Stimulated activated CD4-positive, alpha-beta T cell treated with anti-CD3 and anti-CD28 coated beads, Interleukin-12 subunit alpha, Interleukin-12 subunit beta, amount 100 ng/mL, for 4 hours (primary cell): ENCODE measurements around the gene GMEB1.
"Not testable (repeated sequence)": the region's sequence is repeated elsewhere in the genome, so short reads cannot be mapped to it uniquely, and the experiment has no call there.

Experiments used
- DNase-seq: peaks from one replicate; pipeline ENCODE4 v3.0.0-alpha.2; 2020

GMEB1 gene, protein sequence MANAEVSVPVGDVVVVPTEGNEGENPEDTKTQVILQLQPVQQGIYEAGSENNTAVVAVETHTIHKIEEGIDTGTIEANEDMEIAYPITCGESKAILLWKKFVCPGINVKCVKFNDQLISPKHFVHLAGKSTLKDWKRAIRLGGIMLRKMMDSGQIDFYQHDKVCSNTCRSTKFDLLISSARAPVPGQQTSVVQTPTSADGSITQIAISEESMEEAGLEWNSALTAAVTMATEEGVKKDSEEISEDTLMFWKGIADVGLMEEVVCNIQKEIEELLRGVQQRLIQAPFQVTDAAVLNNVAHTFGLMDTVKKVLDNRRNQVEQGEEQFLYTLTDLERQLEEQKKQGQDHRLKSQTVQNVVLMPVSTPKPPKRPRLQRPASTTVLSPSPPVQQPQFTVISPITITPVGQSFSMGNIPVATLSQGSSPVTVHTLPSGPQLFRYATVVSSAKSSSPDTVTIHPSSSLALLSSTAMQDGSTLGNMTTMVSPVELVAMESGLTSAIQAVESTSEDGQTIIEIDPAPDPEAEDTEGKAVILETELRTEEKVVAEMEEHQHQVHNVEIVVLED

DNA sequence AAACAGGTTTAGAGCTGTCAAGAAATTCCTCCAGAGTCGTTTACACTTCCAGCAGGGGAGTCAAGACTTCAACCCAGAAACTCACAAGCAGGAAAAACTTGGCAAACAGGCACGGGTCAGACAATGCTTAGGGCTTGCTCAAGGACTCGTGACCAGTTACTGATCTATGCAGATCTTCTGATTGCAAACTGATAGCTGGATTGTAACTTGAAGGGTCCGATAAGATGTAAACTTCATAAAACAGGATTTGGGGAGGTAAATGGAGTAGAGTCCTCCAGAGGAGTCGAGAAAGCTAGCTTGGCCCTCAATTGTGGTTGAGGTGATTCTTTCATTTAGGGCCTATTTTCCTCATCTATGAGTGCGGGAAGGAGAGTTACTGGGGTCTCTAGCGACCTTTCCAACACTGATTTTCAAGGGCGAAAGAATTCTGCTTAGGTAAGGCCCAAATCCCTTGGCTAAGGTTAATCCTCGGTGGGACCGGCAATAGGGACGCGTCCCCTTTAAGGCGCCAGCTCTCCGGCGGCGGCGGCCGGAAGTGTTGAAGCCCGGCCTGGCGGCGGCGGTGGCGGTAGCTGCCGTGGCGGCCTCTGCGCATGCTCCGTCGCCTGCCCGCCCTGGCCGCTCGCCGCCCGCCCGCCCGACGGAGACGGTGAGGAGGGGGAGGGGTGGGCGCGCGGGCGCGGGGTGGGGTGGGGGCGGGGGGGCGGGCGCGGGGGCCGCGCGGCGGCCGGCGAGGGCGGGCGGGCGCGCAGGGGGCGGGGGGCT is at the start of gene GMEB1:
Gene GMEB1, plus strand, starts transcription at position 594 of the 765 bp plus-strand sequence. CDS start 14,829 bp downstream, outside the sequence.
- DNase-seq, result peak; percentile 86

DNA sequence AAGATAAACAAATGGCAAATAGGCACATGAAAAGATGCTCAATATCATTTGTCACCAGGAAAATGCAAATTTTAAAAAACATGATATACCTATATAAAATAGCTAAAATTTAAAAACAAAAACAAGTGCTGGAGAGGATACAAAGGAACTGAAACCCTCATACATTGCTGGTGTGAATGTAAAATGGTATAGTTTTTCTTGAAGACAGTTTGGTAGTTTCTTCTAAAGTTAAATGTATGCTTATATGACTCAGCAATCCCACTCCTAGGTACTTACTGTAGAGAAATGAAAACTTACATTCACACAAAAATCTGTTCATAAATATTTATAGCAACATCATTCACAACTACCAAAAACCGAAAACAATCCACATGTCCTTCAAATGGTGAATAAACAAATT is 36.9 kb upstream of the GMEB1 start:
- no peak for DNase-seq

DNA sequence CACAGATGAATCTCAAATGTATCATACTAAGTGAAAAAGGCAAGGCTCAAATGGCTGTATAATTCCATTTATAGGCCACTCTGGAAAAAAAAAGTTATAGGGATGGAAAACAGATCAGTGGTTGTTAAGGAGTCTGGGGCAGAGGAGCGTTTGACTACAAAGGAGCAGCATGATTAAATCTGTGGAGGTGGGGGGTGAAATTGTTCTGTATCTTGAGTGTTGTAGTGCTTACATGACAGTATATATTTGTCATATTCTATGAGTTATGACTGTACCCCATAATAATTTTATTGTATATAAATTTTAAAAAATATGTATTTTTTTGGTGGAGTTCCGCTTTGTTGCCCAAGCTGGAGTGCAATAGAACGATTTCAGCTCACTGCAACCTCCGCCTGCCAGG is 36.0 kb upstream of the GMEB1 start:
- no peak for DNase-seq

GRCh38 chr1:28640766-28641165 is 27.8 kb upstream of the GMEB1 start:
- peak; percentile 2 for DNase-seq

GRCh38 chr1:28642056-28642846 is 26.3 kb upstream of the GMEB1 start:
- no peak for DNase-seq

DNA sequence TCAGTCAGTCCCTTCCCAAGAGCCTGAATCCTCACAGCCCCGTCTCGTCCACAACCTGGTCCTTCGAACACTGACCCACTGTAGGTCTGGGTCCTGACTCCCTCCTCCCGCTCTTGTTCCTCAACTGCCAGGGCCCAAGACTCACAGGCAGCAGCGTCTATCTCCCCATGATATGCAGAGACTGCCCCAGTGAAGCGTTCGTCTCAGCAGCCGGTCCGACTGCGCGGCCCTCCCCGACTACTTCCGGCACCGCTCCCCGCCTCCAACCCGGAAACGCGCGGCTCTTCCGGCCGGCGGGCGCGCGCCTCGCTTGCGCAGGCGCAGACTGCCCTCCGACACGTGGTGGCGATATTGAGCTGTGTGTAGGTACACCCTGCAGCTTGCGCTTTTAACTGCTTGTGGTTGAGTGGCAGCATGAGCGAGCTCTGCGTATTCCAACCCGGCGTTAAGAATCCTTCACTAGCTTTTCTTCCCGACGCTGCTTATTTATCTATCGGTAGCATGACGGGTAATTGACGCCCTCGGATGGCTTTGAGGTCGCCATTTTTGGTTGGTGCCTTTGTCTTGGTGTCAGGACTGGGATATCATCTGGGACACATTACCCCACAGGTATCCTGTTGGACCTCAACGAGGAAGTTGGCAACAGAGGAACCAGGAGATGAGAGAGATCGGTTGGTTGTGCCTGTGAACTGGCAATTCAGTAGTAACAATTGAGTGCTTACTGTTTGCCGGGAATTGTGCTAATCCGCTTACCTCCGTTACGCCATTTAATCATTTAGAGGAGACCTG is 25.5 kb upstream of the GMEB1 start, which contains the start of gene TAF12:
Gene TAF12, minus strand, starts transcription at position 221 of the 789 bp plus-strand sequence. CDS start 20,986 bp downstream, outside the sequence.
- peak; percentile 89 for DNase-seq

DNA sequence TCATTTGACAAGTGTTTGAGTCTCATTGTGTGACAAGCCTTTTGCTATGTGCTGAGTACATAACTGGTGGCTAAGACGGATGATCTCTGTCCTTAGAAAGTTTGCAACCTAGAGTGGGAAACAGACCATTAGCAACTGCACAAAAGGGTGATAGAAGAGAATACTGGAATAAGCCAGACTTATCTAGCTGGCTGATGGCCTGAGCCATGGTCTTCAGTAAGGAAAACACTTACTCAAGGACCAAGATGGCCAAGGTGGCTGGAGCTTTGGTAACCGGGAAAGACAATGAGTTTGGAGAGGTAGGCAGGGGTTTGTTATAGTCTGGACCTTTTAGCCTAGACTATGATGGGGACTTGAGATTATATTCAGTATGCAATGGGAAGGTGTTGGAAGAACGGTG is 24.1 kb upstream of the GMEB1 start:
- DNase-seq, result no peak

DNA sequence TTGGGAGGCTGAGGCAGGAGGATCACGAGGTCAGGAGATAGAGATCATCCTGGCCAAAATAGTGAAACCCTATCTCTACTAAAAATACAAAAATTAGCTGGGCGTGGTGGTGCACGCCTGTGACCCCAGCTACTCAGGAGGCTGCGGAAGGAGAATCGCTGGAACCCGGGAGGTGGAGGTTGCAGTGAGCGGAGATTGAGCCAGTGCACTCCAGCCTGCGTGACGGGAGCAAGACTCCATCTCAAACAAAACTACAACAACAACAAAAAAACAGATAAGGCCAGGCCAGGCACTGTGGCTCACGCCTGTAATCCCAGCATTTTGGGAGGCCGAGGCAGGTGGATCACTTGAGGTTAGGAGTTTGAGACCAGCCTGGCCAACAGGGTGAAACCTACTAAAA is 23.2 kb upstream of the GMEB1 start:
- not testable (repeated sequence) for DNase-seq

DNA sequence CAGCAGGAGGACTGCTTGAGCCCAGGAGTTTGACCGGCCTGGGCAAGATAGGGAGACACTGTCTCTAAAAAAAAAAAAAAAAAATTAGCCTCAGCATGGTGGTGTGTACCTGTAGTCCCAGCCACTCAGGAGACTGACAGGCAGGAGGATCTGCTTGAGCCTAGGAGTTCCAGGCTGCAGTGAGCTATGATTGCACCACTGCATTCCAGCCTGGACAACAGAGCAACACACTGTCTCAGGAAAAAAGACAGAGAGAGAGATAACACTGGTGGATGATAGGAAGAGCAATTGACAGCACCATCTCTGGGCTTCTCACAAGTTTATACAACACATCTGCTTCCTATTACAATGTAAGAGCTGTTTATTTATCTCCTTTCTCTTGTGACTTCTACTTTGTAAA is 22.5 kb upstream of the GMEB1 start:
- no peak for DNase-seq

DNA sequence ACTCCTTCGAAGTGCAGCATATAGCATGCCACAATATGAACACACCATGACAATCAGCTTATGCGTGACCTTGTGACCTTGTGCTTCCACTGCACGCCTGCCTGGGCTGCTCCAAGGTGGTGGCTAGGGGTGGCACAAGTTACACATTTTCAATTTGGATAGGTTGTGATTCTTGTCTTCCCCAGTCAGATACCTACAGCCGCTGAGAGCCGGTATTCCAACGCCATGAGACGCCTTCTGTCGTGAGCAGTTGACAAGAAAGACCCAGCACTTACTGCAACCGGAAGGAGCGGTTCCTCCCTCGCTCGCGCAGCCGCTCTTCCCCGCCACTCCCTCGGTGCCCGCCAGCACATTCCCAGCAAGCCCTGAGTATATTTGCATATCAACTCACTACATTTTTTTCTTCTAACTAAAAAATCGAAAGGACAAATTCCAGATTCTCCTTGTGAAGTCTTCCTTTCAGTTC is 20.5 kb upstream of the GMEB1 start:
- DNase-seq, result peak; percentile 79

DNA sequence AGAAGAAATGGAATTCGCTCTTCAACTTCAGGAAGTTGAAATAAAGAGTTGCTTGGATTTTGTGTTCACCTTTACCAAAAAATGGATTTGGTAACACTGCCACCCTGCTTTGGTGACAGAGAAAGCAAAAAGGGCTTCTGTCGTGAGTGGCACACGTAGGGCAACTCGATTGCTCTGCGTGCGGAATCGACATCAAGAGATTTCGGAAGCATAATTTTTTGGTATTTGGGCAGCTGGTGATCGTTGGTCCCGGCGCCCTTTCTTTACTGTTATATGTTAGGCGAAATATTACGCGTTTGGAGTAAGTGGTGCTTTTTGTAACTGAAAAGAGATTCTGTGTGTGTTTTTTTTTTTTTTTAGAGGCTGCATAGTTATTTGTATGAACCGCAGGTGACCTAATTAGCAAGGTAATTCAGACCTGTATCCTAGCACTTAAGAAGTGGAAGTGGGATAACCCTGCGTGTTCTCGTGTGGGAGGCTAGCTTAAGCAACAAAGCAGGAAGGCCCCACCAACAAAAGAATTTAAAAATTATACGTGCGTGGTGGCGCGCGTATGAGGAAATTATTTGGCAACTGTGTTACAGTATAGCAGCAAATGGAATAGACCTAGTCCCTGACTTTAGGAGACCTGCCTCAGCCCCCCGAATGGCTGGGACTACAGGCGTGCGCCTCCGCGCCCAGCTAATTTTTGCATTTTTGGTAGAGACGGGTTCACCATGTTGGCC is 19.9 kb upstream of the GMEB1 start, which contains the start of gene RNU11:
Gene RNU11, plus strand, starts transcription at position 127 of the 725 bp plus-strand sequence.
- DNase-seq, result peak; percentile 85

DNA sequence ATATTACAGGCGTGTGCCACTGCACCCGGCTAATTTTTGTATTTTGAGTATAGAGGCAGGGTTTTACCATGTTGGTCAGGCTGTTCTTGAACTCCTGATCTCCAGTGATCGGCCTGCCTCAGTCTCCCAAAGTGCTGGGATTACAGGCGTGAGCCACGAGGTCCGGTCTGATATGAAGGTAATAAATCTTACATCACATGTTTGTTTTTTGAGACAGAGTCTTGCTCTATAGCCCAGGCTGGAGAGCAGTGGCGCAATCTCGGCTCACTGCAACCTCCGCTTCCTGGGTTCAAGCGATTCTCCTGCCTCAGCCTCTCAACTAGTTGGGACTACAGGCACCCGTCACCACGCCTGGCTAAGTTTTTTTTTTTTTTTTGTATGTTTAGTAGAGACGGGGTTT is 15.5 kb upstream of the GMEB1 start:
- not testable (repeated sequence) for DNase-seq

DNA sequence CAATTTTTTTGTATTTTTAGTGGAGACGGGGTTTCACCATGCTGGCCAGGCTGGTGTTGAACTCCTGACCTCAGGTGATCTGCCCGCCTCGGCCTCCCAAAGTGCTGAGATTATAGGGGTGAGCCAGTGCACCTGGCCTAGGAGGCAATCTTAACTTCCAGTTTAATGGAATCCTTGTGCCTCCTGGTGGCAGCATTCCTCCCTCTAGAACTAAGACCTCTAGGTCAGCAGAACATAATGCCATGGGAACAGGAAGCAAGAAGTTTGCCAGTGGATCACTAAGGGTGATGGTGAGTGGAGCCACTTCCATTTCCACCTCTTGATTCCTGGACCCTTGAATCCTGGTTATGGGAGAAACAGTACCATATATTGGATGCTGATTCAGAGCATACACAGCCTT is 14.7 kb upstream of the GMEB1 start:
- DNase-seq, result not testable (repeated sequence)

GRCh38 chr1:28655448-28656311 is 12.9 kb upstream of the GMEB1 start:
- not testable (repeated sequence) for DNase-seq

DNA sequence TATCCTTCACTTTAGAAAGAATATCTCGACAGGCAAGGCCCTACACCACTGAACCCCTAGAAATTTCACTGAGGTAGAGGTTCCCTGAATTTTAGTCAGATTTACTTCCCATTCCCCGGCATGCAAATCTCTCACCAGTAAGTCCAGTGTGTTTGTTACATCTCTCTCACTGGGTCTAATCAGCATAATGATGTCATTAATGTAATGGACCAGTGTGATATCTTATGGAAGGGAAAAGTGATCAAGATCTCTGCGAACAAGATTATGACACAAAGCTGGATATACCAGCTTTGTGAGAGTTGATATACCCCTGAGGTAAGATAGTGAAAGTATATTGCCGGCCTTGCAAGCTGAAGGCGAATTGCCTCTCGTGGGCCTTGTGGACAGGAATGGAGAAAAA is 12.2 kb upstream of the GMEB1 start:
- no peak for DNase-seq

GRCh38 chr1:28663871-28664470 is 4.6 kb upstream of the GMEB1 start:
- DNase-seq, result no peak

GRCh38 chr1:28666806-28667205 is 1.8 kb upstream of the GMEB1 start:
- no peak for DNase-seq

- DNase-seq, result peak; percentile 46
These were observed 556 bp downstream of the GMEB1 start for GRCh38 chr1:28668956-28669723.
